SK-N-MC (cell line): ENCODE data around the gene IL36G.

Experiments used
- DNase-seq: peaks from one replicate; pipeline ENCODE4 v3.0.0-alpha.2; 2011; ENCODE audit warnings: low read depth, low spot score
- H3K27ac ChIP-seq: fragments of 200-600 bp; sonication (generic); 2 replicates; pipeline ENCODE4 v1.5.1; 2016; ENCODE audit warnings: mixed run types
- H3K36me3 ChIP-seq: fragments of 200-600 bp; sonication (generic); 2 replicates; pipeline ENCODE4 v1.6.1; 2017; ENCODE audit warnings: antibody characterized with exemption, low read length, mixed read lengths; ENCODE audit not compliant: insufficient read depth
- H3K4me3 ChIP-seq: fragments of 200-600 bp; sonication (generic); 2 replicates; pipeline ENCODE4 v1.5.1; 2016
- H3K9ac ChIP-seq: fragments of 200-600 bp; sonication (generic); 2 replicates; pipeline ENCODE4 v1.8.0; 2017; ENCODE audit warnings: mixed run types, mixed read lengths; ENCODE audit not compliant: insufficient read length
- H3K9me3 ChIP-seq: fragments of 200-600 bp; sonication (generic); 2 replicates; pipeline ENCODE4 v1.6.1; 2017; ENCODE audit warnings: low read depth, mild to moderate bottlenecking, antibody characterized with exemption, low read length, moderate library complexity, mixed read lengths
- EZH2 ChIP-seq: fragments of 200-600 bp; sonication (generic); IDR thresholded peaks from one replicate; pipeline ENCODE4 v1.6.1; 2017; ENCODE audit warnings: antibody characterized with exemption
- FOXP2 ChIP-seq: optimal IDR thresholded peaks from 2 replicates; pipeline ENCODE3; 2011; ENCODE audit warnings: mild to moderate bottlenecking, moderate library complexity; ENCODE audit not compliant: insufficient read depth; ENCODE audit errors: extremely low read length, control extremely low read depth
- POLR2AphosphoS5 ChIP-seq: IDR thresholded peaks from 2 replicates; pipeline ENCODE4 v1.6.1; 2012; ENCODE audit warnings: mild to moderate bottlenecking, low read depth, low read length, borderline replicate concordance

Gene IL36G

DNA sequence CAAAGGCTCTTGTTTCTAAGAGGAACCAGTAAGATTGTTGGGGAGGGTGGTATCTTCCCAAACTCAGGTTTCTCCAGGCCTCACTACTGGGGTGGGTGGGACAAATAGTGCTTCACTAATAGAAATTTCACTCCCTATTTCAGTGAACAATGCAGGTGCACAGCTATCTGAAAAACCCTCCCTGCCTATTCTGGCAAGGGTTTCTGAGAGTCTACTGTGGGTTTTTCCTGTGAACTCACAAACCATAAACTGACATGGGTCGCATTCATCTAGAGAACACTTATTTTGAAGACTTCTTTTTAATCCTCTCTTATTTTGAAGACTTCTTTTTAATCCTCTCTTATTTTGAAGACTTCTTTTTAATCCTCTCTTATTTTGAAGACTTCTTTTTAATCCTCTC lies 31.8 kb downstream of the IL36G start:
- no peak overlapping the region for H3K9ac ChIP-seq
- no peak for DNase-seq
- no peak overlapping the region for H3K4me3 ChIP-seq
- no peaks in the 10 kb centered on the region for H3K36me3 ChIP-seq
- H3K27ac ChIP-seq = no peak overlapping the region
- no peak for TF ChIP-seq EZH2
- TF ChIP-seq POLR2AphosphoS5 = no peak
- TF ChIP-seq FOXP2 = no peak
- no peaks in the 10 kb centered on the region for H3K9me3 ChIP-seq

DNA sequence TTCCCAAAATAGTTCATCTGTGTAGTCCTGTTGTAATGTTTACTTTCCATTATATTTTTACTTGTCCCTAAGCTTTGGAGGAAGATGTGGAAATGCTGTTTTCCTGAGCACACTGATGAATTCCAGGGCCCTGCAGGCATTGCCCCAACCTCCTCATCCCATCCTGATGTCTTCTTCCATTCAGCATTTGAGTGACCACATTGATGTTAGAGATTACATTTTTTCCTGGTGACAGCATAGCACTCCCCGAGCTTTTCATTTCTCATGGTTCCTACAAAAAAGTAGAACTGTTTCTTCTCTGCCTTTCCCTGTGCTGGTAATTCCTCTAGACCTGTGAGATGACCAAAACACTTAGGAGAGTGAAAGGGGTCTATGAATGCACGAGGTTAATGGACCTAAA lies 32.3 kb downstream of the IL36G start:
- TF ChIP-seq FOXP2 (no peak), POLR2AphosphoS5 (no peak), EZH2 (no peak)

DNA sequence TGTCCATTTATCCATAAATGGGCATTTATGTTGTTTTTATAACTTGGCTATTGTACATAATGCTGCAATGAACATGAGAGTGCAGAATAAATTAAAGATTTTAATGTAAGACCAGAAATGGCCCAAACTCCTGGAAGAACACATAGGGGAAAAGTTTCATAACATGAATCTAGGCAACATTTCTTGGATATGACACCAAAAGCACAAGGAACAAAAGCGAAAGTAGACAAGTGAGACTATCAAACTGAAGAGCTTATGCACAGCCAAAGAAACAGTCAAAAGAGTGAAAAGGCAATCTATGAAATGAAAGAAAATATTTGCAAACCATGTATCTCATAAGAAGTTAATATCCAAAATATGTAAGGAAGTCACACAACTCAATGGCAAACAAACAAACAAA lies 33.3 kb downstream of the IL36G start:
- H3K36me3 ChIP-seq = no peaks in the 10 kb centered on the region
- no peak for DNase-seq
- H3K27ac ChIP-seq = no peak overlapping the region
- H3K9me3 ChIP-seq = no peaks in the 10 kb centered on the region
- TF ChIP-seq POLR2AphosphoS5 (no peak), EZH2 (no peak), FOXP2 (no peak)
- H3K9ac ChIP-seq = no peak overlapping the region
- H3K4me3 ChIP-seq = no peak overlapping the region

More for the DNA sequence above, 32.3 kb downstream of the IL36G start:
- no peak for DNase-seq
- H3K9ac ChIP-seq = no peak overlapping the region
- no peaks in the 10 kb centered on the region for H3K36me3 ChIP-seq
- no peaks in the 10 kb centered on the region for H3K9me3 ChIP-seq
- H3K27ac ChIP-seq = no peak overlapping the region
- no peak overlapping the region for H3K4me3 ChIP-seq

DNA sequence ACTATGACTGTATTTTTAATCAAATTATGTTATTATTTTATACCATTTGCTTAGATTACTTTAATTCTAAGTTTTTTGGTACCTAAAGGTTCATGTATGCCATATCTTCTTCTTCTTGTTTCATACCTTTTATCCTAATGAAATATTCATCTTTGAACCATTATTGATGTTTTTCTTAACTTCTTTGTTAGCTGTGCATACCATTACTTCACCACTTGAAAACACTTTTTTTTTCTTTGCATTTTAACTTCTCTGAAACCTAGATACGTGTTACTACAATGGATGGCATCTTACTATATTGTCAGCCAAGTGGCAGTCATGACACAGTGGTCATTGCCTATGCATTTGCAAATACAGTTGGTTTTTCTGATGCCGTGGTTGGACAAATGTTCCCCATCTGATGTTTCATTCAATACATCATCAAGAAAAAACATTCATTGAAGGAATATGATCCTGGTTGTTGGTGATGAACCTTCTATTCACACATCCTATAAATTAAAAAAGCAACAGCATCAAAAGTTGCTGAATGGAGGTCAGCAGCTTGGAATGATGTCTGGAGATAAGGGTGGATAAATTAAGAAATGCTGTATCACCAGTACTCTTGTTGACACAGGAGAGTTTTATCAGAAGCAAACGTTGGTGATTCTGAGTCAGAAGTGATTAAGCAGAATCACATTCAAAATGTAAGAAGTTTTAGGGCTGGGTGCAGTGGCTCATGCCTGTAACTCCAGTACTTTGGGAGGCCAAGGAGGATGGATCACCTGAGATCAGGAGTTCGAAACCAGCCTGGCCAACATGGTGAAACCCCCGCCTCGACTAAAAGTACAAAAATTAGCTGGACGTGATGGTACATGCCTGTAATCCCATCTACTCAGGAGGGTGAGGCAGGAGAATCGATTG lies 34.9 kb downstream of the IL36G start:
- Histone ChIP-seq H3K9ac (no peak overlapping the region), H3K4me3 (no peak overlapping the region), H3K27ac (no peak overlapping the region), H3K36me3 (no peaks in the 10 kb centered on the region), H3K9me3 (no peaks in the 10 kb centered on the region)
- no peak for DNase-seq
- no peak for TF ChIP-seq POLR2AphosphoS5
- TF ChIP-seq FOXP2 = no peak
- no peak for TF ChIP-seq EZH2

DNA sequence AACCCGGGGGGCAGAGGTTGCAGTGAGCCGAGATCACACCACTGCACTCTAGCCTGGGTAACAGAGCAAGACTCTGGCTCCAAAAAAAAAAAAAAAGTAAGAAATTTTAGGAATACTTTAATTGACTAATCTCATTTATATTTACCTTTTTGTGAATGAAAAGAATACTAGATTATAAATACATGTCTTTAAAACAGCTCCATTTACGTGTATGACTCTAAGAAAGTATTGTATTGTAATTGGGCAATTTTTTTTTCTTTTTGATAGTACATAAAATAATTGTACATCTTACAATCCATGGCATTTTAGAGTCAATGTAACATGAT lies 35.5 kb downstream of the IL36G start:
- no peaks in the 10 kb centered on the region for H3K36me3 ChIP-seq
- DNase-seq = no peak
- TF ChIP-seq FOXP2 = no peak
- no peak for TF ChIP-seq POLR2AphosphoS5
- no peak for TF ChIP-seq EZH2
- H3K9me3 ChIP-seq = no peaks in the 10 kb centered on the region
- H3K9ac ChIP-seq = no peak overlapping the region
- no peak overlapping the region for H3K4me3 ChIP-seq
- H3K27ac ChIP-seq = no peak overlapping the region

DNA sequence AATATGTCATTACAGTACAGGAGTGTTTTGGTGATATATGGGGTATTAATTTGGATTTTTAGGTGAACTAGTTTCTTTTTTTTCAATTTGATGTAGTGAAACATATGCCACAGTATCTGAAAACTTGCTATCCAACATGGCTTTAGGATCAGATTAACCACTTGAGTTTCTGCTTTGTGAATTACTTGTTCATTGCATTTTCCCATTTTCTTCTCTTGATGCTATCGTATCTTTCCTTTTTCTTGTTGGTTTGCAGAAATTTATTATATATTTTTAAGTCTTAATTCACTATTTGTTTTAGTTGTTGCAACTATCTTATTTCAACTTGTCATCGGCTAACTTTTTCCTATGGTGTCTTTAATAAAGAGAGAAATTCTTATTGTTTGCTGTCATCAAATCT lies 36.3 kb downstream of the IL36G start:
- DNase-seq = no peak
- no peak overlapping the region for H3K27ac ChIP-seq
- no peaks in the 10 kb centered on the region for H3K9me3 ChIP-seq
- H3K9ac ChIP-seq = no peak overlapping the region
- H3K4me3 ChIP-seq = no peak overlapping the region
- no peaks in the 10 kb centered on the region for H3K36me3 ChIP-seq
- TF ChIP-seq POLR2AphosphoS5 (no peak), FOXP2 (no peak), EZH2 (no peak)

DNA sequence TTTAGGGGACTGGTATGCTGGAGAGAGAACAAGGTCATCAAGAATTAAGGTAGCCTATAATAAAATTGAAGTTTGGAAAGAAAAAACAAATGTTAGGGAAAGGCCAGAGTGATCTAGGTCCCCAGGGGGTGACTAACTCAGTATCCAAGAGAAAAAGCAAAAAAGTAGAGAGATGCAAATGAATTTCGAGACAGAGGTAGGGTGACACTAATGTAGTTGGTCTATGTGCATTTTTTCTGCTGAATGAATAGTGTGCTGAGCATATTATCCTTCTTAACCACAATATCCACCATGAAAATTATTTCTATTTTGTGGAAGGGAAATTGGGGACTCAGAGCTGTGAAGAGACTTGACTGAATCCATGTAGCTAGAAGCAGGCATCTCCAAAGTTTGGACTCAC lies 37.2 kb downstream of the IL36G start:
- H3K9ac ChIP-seq = no peak overlapping the region
- H3K36me3 ChIP-seq = no peaks in the 10 kb centered on the region
- no peak overlapping the region for H3K27ac ChIP-seq
- no peak for DNase-seq
- H3K9me3 ChIP-seq = no peaks in the 10 kb centered on the region
- no peak for TF ChIP-seq POLR2AphosphoS5
- no peak for TF ChIP-seq EZH2
- no peak for TF ChIP-seq FOXP2
- no peak overlapping the region for H3K4me3 ChIP-seq

DNA sequence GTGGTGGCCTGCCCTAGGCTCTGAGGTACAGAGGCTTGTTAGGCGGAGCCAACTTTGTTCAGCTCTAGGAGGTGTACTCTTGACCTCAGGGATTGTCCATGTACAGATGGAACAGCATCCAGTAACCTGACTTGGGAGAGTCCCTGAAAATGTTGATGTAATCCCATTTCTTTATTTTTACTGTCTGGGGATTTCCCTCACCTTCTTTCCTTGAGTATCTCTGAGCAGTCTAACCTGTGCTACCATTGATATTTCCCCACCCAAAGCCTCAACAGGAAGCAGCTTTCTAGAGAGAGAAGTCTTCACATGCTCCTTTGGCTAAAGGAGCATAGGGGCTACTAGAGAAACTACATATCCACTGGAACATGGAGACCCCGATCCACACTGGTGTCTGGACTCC lies 37.8 kb downstream of the IL36G start:
- Histone ChIP-seq H3K36me3 (no peaks in the 10 kb centered on the region), H3K9ac (no peak overlapping the region), H3K27ac (no peak overlapping the region), H3K4me3 (no peak overlapping the region), H3K9me3 (no peaks in the 10 kb centered on the region)
- no peak for DNase-seq
- TF ChIP-seq POLR2AphosphoS5 (no peak), FOXP2 (no peak), EZH2 (no peak)

DNA sequence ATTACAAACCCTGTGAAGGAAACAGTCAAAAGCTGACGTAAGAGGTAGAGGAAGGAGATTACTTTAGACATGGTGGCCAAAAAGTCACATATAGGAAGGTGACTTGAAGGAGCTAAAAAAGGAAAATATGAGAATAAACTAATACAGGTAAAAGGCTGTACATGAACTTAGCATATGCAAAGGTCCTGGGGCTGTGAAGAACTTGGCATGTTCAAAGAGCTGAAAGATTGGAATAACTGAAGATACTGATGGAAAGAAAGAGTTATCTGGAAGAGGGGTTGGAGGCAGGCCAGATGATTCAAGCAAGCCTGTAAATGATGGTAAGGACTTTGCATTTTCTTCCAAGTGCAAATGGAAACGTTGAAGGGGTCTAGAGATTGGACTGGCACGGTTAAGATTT lies 40.7 kb downstream of the IL36G start:
- Histone ChIP-seq H3K36me3 (no peaks in the 10 kb centered on the region), H3K27ac (no peak overlapping the region), H3K9me3 (no peaks in the 10 kb centered on the region), H3K9ac (no peak overlapping the region), H3K4me3 (no peak overlapping the region)
- DNase-seq = no peak
- TF ChIP-seq EZH2 (no peak), FOXP2 (no peak), POLR2AphosphoS5 (no peak)
